ENCODE results near the gene ZC3HAV1.

DNA sequence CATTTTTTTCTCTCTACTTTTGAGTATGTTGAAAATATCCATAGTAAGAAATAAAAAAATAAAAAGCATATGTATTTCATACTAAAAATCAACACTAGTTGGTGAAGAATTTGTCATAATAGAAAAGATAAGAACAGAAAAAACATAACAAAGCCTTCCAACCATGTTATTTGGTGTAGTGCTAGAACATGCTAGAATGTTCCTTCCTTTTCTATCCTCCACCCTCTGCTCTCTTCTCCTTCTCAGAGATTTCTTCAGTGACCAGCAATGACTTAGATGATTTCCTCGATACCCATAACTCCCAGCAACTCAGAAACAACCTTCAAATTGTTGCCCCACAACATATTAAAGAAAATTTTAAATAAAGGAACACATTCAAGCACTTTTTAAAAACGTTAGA lies 2.6 kb downstream of the ZC3HAV1 start:
- TF ChIP-seq, protein P1, sequence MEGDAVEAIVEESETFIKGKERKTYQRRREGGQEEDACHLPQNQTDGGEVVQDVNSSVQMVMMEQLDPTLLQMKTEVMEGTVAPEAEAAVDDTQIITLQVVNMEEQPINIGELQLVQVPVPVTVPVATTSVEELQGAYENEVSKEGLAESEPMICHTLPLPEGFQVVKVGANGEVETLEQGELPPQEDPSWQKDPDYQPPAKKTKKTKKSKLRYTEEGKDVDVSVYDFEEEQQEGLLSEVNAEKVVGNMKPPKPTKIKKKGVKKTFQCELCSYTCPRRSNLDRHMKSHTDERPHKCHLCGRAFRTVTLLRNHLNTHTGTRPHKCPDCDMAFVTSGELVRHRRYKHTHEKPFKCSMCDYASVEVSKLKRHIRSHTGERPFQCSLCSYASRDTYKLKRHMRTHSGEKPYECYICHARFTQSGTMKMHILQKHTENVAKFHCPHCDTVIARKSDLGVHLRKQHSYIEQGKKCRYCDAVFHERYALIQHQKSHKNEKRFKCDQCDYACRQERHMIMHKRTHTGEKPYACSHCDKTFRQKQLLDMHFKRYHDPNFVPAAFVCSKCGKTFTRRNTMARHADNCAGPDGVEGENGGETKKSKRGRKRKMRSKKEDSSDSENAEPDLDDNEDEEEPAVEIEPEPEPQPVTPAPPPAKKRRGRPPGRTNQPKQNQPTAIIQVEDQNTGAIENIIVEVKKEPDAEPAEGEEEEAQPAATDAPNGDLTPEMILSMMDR (optimal IDR thresholded peaks at IDR 0.05 in 1 of 3, IDR thresholded peaks at IDR 0.05 in 1 of 3, conservative IDR thresholded peaks at IDR 0.05 in 1 of 3; ENCODE audit: extremely low read depth in 1 of 3, insufficient read depth in 2 of 3, low read length in 3 of 3), result no peak
- no peak for TF ChIP-seq EZH2 (IDR thresholded peaks at IDR 0.05; ENCODE audit: low read length)
